Measurements from ENCODE around the gene STK38. TPM values are rescaled to one million over a fixed set of nuclear protein-coding genes. Genes with fewer than 3 reads are reported as not detected.

STK38 gene
- total and polyA plus RNA-seq, 9 of the 15 experiments (the other 6 are each of a cell fraction or from before 2014, with no cell fraction given), result 5.7 to 28.7 (median 19.5) TPM

GRCh38 chr6:36593569-36594028 lies 46.3 kb upstream of the STK38 start (continued):
- 0 out of 2 replicates have a peak, but pooled peaks have one; percentile 20 for TF ChIP-seq RREB1 (CRISPR knock-in tag; IDR thresholded peaks at IDR 0.05)
- TF ChIP-seq NR2C1 (IDR thresholded peaks at IDR 0.05), result peak; percentile 73
- TF ChIP-seq NR2C1 (tag; IDR thresholded peaks at IDR 0.05), result peak; percentile 63
- TF ChIP-seq, protein P1, sequence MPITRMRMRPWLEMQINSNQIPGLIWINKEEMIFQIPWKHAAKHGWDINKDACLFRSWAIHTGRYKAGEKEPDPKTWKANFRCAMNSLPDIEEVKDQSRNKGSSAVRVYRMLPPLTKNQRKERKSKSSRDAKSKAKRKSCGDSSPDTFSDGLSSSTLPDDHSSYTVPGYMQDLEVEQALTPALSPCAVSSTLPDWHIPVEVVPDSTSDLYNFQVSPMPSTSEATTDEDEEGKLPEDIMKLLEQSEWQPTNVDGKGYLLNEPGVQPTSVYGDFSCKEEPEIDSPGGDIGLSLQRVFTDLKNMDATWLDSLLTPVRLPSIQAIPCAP (CRISPR knock-in tag; IDR thresholded peaks at IDR 0.05; ENCODE audit: borderline replicate concordance), result 0 out of 2 replicates have a peak, but pooled peaks have one; percentile 50
- TF ChIP-seq, protein P2, sequence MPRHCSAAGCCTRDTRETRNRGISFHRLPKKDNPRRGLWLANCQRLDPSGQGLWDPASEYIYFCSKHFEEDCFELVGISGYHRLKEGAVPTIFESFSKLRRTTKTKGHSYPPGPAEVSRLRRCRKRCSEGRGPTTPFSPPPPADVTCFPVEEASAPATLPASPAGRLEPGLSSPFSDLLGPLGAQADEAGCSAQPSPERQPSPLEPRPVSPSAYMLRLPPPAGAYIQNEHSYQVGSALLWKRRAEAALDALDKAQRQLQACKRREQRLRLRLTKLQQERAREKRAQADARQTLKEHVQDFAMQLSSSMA (CRISPR knock-in tag; IDR thresholded peaks at IDR 0.05), result 0 out of 2 replicates have a peak, but pooled peaks have one; percentile 4
- no peak for TF ChIP-seq CBFA2T2 (conservative IDR thresholded peaks at IDR 0.05)
- TF ChIP-seq HNRNPK (IDR thresholded peaks at IDR 0.05; ENCODE audit: low read depth, low read length, poor library complexity, severe bottlenecking), result no peak
- TF ChIP-seq SRF (CRISPR knock-in tag; IDR thresholded peaks at IDR 0.05), result peak in 1 of 2 experiments; percentile 54; a peak in 1 of 4 replicates
- TF ChIP-seq, protein P3, sequence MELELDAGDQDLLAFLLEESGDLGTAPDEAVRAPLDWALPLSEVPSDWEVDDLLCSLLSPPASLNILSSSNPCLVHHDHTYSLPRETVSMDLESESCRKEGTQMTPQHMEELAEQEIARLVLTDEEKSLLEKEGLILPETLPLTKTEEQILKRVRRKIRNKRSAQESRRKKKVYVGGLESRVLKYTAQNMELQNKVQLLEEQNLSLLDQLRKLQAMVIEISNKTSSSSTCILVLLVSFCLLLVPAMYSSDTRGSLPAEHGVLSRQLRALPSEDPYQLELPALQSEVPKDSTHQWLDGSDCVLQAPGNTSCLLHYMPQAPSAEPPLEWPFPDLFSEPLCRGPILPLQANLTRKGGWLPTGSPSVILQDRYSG (tag; conservative IDR thresholded peaks at IDR 0.05; ENCODE audit: low read depth), result peak; percentile 41; the same call in 1 of the 2 replicates
- no peak for TF ChIP-seq ATF7 (IDR thresholded peaks at IDR 0.05)
- TF ChIP-seq, protein P4, sequence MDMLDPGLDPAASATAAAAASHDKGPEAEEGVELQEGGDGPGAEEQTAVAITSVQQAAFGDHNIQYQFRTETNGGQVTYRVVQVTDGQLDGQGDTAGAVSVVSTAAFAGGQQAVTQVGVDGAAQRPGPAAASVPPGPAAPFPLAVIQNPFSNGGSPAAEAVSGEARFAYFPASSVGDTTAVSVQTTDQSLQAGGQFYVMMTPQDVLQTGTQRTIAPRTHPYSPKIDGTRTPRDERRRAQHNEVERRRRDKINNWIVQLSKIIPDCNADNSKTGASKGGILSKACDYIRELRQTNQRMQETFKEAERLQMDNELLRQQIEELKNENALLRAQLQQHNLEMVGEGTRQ (CRISPR knock-in tag; IDR thresholded peaks at IDR 0.05), result peak; percentile 76
- no peak for TF ChIP-seq CREB5 (CRISPR knock-in tag; IDR thresholded peaks at IDR 0.05)
- TF ChIP-seq, protein P5, sequence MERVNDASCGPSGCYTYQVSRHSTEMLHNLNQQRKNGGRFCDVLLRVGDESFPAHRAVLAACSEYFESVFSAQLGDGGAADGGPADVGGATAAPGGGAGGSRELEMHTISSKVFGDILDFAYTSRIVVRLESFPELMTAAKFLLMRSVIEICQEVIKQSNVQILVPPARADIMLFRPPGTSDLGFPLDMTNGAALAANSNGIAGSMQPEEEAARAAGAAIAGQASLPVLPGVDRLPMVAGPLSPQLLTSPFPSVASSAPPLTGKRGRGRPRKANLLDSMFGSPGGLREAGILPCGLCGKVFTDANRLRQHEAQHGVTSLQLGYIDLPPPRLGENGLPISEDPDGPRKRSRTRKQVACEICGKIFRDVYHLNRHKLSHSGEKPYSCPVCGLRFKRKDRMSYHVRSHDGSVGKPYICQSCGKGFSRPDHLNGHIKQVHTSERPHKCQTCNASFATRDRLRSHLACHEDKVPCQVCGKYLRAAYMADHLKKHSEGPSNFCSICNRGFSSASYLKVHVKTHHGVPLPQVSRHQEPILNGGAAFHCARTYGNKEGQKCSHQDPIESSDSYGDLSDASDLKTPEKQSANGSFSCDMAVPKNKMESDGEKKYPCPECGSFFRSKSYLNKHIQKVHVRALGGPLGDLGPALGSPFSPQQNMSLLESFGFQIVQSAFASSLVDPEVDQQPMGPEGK (CRISPR knock-in tag; IDR thresholded peaks at IDR 0.05; ENCODE audit: borderline replicate concordance), result no peak

Measured in K562 (cell line).